ENCODE data around the gene FEN1.

The FEN1 gene

GRCh38 chr11:61752925-61753521 lies 39.7 kb upstream of the FEN1 start:
- H3K9me3 ChIP-seq (ENCODE audit: low read length): no peaks in the 10 kb centered on the region
- H4K20me1 ChIP-seq (ENCODE audit: insufficient read depth, low read length): no peaks in the 10 kb centered on the region
- H3K4me1 ChIP-seq (ENCODE audit: insufficient read depth, low read length, severe bottlenecking): no peaks in the 10 kb centered on the region
- peak overlapping the region; percentile 41; the same call in 1 of the 2 replicates for H3K4me2 ChIP-seq (ENCODE audit: low read length)
- no peak overlapping the region for H2AFZ ChIP-seq (ENCODE audit: low read length)
- H3K4me3 ChIP-seq (ENCODE audit: low read depth, low read length, poor library complexity, severe bottlenecking): peak overlapping the region; percentile 21
- peaks cover 13% of the 10 kb centered on the region for H3K27me3 ChIP-seq (ENCODE audit: insufficient read depth, low read length)
- H3K9me2 ChIP-seq (ENCODE audit: low read depth, low read length): no peaks in the 10 kb centered on the region
- no peak overlapping the region for H3K9ac ChIP-seq (ENCODE audit: low read length)
- no peak overlapping the region for H3K27ac ChIP-seq (ENCODE audit: low read depth, low read length, poor library complexity, severe bottlenecking)
- no peaks in the 10 kb centered on the region for H3K36me3 ChIP-seq (ENCODE audit: insufficient read depth, low read length)
- TF ChIP-seq CTCF (IDR thresholded peaks at IDR 0.05; ENCODE audit: low read length): no peak
- TF ChIP-seq EZH2 (IDR thresholded peaks at IDR 0.05; ENCODE audit: borderline replicate concordance, low read length): no peak
- no peaks in the 10 kb centered on the region for H3K79me2 ChIP-seq (ENCODE audit: insufficient read depth, low read length)
- no peaks in the 10 kb centered on the region for H3F3A ChIP-seq (ENCODE audit: insufficient read depth, low read length)

GRCh38 chr11:61753672-61754071 lies 39.0 kb upstream of the FEN1 start:
- no peaks in the 10 kb centered on the region for H3K4me1 ChIP-seq (ENCODE audit: insufficient read depth, low read length, severe bottlenecking)
- H3K27me3 ChIP-seq (ENCODE audit: insufficient read depth, low read length): peaks cover 13% of the 10 kb centered on the region
- H2AFZ ChIP-seq (ENCODE audit: low read length): no peak overlapping the region
- no peaks in the 10 kb centered on the region for H4K20me1 ChIP-seq (ENCODE audit: insufficient read depth, low read length)
- H3K27ac ChIP-seq (ENCODE audit: low read depth, low read length, poor library complexity, severe bottlenecking): no peak overlapping the region
- H3K9ac ChIP-seq (ENCODE audit: low read length): no peak overlapping the region
- H3K4me3 ChIP-seq (ENCODE audit: low read depth, low read length, poor library complexity, severe bottlenecking): no peak overlapping the region
- no peaks in the 10 kb centered on the region for H3K79me2 ChIP-seq (ENCODE audit: insufficient read depth, low read length)
- H3K36me3 ChIP-seq (ENCODE audit: insufficient read depth, low read length): no peaks in the 10 kb centered on the region
- H3F3A ChIP-seq (ENCODE audit: insufficient read depth, low read length): no peaks in the 10 kb centered on the region
- no peak for TF ChIP-seq EZH2 (IDR thresholded peaks at IDR 0.05; ENCODE audit: borderline replicate concordance, low read length)
- no peaks in the 10 kb centered on the region for H3K9me2 ChIP-seq (ENCODE audit: low read depth, low read length)
- H3K9me3 ChIP-seq (ENCODE audit: low read length): no peaks in the 10 kb centered on the region
- no peak overlapping the region for H3K4me2 ChIP-seq (ENCODE audit: low read length)

GRCh38 chr11:61754534-61755482 lies 37.9 kb upstream of the FEN1 start:
- Histone ChIP-seq H4K20me1 (ENCODE audit: insufficient read depth, low read length) (no peaks in the 10 kb centered on the region), H3K9me2 (ENCODE audit: low read depth, low read length) (no peaks in the 10 kb centered on the region), H3K9ac (ENCODE audit: low read length) (no peak overlapping the region), H2AFZ (ENCODE audit: low read length) (no peak overlapping the region), H3F3A (ENCODE audit: insufficient read depth, low read length) (no peaks in the 10 kb centered on the region), H3K4me2 (ENCODE audit: low read length) (no peak overlapping the region), H3K9me3 (ENCODE audit: low read length) (no peaks in the 10 kb centered on the region), H3K79me2 (ENCODE audit: insufficient read depth, low read length) (no peaks in the 10 kb centered on the region), H3K27me3 (ENCODE audit: insufficient read depth, low read length) (peaks cover 13% of the 10 kb centered on the region), H3K36me3 (ENCODE audit: insufficient read depth, low read length) (no peaks in the 10 kb centered on the region), H3K4me1 (ENCODE audit: insufficient read depth, low read length, severe bottlenecking) (no peaks in the 10 kb centered on the region), H3K4me3 (ENCODE audit: low read depth, low read length, poor library complexity, severe bottlenecking) (no peak overlapping the region), H3K27ac (ENCODE audit: low read depth, low read length, poor library complexity, severe bottlenecking) (no peak overlapping the region)
- TF ChIP-seq CTCF (IDR thresholded peaks at IDR 0.05; ENCODE audit: low read length): no peak
- TF ChIP-seq EZH2 (IDR thresholded peaks at IDR 0.05; ENCODE audit: borderline replicate concordance, low read length): no peak

Data from OCI-LY1 (cell line).